ENCODE data around the gene ROR2. TPM values are rescaled to one million over a fixed set of nuclear protein-coding genes. Genes with fewer than 3 reads are reported as not detected.

ROR2 gene
- total RNA-seq, 2 experiments from 2014 or later = not detected

GRCh38 chr9:91629718-91630117, 320.3 kb downstream of the ROR2 start:
- Histone ChIP-seq H3K4me1 (ENCODE audit: insufficient read depth, low read length) (no peaks in the 10 kb centered on the region), H3K27me3 (ENCODE audit: control insufficient read depth in 1 of 2, insufficient read depth in 2 of 2, low read length in 2 of 2) (peaks cover 14 to 26% of the 10 kb centered on the region in 2 experiments), H3K36me3 (ENCODE audit: insufficient read depth, low read length) (no peaks in the 10 kb centered on the region), H3K4me3 (ENCODE audit: low read length) (no peak overlapping the region), H3K27ac (ENCODE audit: low read depth in 1 of 2, low read length in 2 of 2) (no peak overlapping the region), H3K9me3 (ENCODE audit: control insufficient read depth in 1 of 2, insufficient read depth in 1 of 2, low read length in 2 of 2) (peaks cover 0 to 3% of the 10 kb centered on the region in 2 experiments)
- TF ChIP-seq CTCF (IDR thresholded peaks at IDR 0.05) = no peak
- Mint-ChIP-seq H3K36me3 (ENCODE audit: low read depth) (no peaks in the 10 kb centered on the region), H3K27me3 (peaks cover 38% of the 10 kb centered on the region), H3K4me3 (no peak overlapping the region), H3K9me3 (peaks cover 6% of the 10 kb centered on the region), H3K4me1 (ENCODE audit: low read depth) (no peaks in the 10 kb centered on the region), H3K27ac (no peak overlapping the region)
- CTCF ChIA-PET = no interaction called here
- ATAC-seq (ENCODE audit: poor library complexity) = no peak
- POLR2A ChIA-PET = no interaction called here
- no peak for DNase-seq
- intact Hi-C loops (cut with DNase I, micrococcal nuclease) = no loop called here

- no peak overlapping the region for H3K4me3 ChIP-seq (ENCODE audit: low read length)
- Mint-ChIP-seq H3K4me1 (ENCODE audit: low read depth) (no peaks in the 10 kb centered on the region), H3K9me3 (peaks cover 6% of the 10 kb centered on the region), H3K27me3 (peaks cover 30% of the 10 kb centered on the region), H3K4me3 (no peak overlapping the region), H3K36me3 (ENCODE audit: low read depth) (no peaks in the 10 kb centered on the region), H3K27ac (no peak overlapping the region)
- ChIA-PET CTCF (no interaction called here), POLR2A (no interaction called here)
- H3K27ac ChIP-seq (ENCODE audit: low read depth in 1 of 2, low read length in 2 of 2) = no peak overlapping the region
- intact Hi-C loops (cut with DNase I, micrococcal nuclease) = no loop called here
- H3K27me3 ChIP-seq (ENCODE audit: control insufficient read depth in 1 of 2, insufficient read depth in 2 of 2, low read length in 2 of 2) = peaks cover 14 to 26% of the 10 kb centered on the region in 2 experiments
- peaks cover 0 to 3% of the 10 kb centered on the region in 2 experiments for H3K9me3 ChIP-seq (ENCODE audit: control insufficient read depth in 1 of 2, insufficient read depth in 1 of 2, low read length in 2 of 2)
- H3K36me3 ChIP-seq (ENCODE audit: insufficient read depth, low read length) = no peaks in the 10 kb centered on the region
- no peaks in the 10 kb centered on the region for H3K4me1 ChIP-seq (ENCODE audit: insufficient read depth, low read length)
- TF ChIP-seq CTCF (IDR thresholded peaks at IDR 0.05) = no peak
- ATAC-seq (ENCODE audit: poor library complexity) (no peak), DNase-seq (no peak)
Measured at GRCh38 chr9:91628892-91629291, 321.1 kb downstream of the ROR2 start.

GRCh38 chr9:91625331-91625730, 324.7 kb downstream of the ROR2 start:
- Histone ChIP-seq H3K27me3 (ENCODE audit: control insufficient read depth in 1 of 2, insufficient read depth in 2 of 2, low read length in 2 of 2) (peaks cover 3 to 5% of the 10 kb centered on the region in 2 experiments), H3K9me3 (ENCODE audit: control insufficient read depth in 1 of 2, insufficient read depth in 1 of 2, low read length in 2 of 2) (peaks cover 0 to 3% of the 10 kb centered on the region in 2 experiments), H3K4me3 (ENCODE audit: low read length) (no peak overlapping the region), H3K4me1 (ENCODE audit: insufficient read depth, low read length) (no peaks in the 10 kb centered on the region), H3K36me3 (ENCODE audit: insufficient read depth, low read length) (no peaks in the 10 kb centered on the region), H3K27ac (ENCODE audit: low read depth in 1 of 2, low read length in 2 of 2) (no peak overlapping the region)
- CTCF ChIA-PET = no interaction called here
- H3K4me1 Mint-ChIP-seq (ENCODE audit: low read depth) = no peaks in the 10 kb centered on the region
- POLR2A ChIA-PET = no interaction called here
- H3K27ac Mint-ChIP-seq = no peak overlapping the region
- peaks cover 5% of the 10 kb centered on the region for H3K9me3 Mint-ChIP-seq
- H3K36me3 Mint-ChIP-seq (ENCODE audit: low read depth) = no peaks in the 10 kb centered on the region
- ATAC-seq (ENCODE audit: poor library complexity) = no peak
- H3K27me3 Mint-ChIP-seq = peaks cover 13% of the 10 kb centered on the region
- DNase-seq = no peak
- intact Hi-C loops (cut with DNase I, micrococcal nuclease) = no loop called here
- no peak for TF ChIP-seq CTCF (IDR thresholded peaks at IDR 0.05)
- H3K4me3 Mint-ChIP-seq = no peak overlapping the region

Measured in CD4-positive, alpha-beta T cell (primary cell).